Activated T-helper 2 cell treated with anti-CD3 and anti-CD28 coated beads, Interferon-gamma antibody, Interleukin-2, Interleukin-4, amounts not matched to agents 10 μg/mL and 5 μg/mL and 100 μg/mL, durations not matched to agents 14 hours and 24 hours and 36 hours (primary cell): ENCODE data around the gene HPGDS. TPM values are rescaled to one million over a fixed set of nuclear protein-coding genes. Genes with fewer than 3 reads are reported as not detected.

Source experiments
- DNase-seq: peaks from one replicate; pipeline ENCODE4 v3.0.0; 2021; ENCODE audit warnings: low spot score
- H3K27ac Mint-ChIP-seq: one replicate; pipeline ENCODE4 v1.8.0; 2021; ENCODE audit warnings: mixed read lengths
- H3K27me3 Mint-ChIP-seq: one replicate; pipeline ENCODE4 v1.8.0; 2021; ENCODE audit warnings: low read depth, mixed read lengths
- H3K36me3 Mint-ChIP-seq: one replicate; pipeline ENCODE4 v1.8.0; 2021; ENCODE audit warnings: low read depth, mixed read lengths
- H3K4me1 Mint-ChIP-seq: one replicate; pipeline ENCODE4 v1.8.0; 2021; ENCODE audit warnings: low read depth, mixed read lengths
- H3K4me3 Mint-ChIP-seq: one replicate; pipeline ENCODE4 v1.8.0; 2021; ENCODE audit warnings: low read depth, mild to moderate bottlenecking, moderate library complexity, mixed read lengths
- H3K9me3 Mint-ChIP-seq: one replicate; pipeline ENCODE4 v1.8.0; 2021; ENCODE audit warnings: mixed read lengths
- intact Hi-C: fragments of 100-400 bp; cut with micrococcal nuclease; formaldehyde crosslinking; loops from one replicate; pipeline ENCODE4 v1.15.1; 2023
- total RNA-seq: library from RNA; stranded (reverse); gene quantifications from 2 replicates; pipeline ENCODE4 v1.2.3, GENCODE V29; 2022

HPGDS gene
- total RNA-seq, 1 donor from 2014 or later, result 0.37 TPM

DNA sequence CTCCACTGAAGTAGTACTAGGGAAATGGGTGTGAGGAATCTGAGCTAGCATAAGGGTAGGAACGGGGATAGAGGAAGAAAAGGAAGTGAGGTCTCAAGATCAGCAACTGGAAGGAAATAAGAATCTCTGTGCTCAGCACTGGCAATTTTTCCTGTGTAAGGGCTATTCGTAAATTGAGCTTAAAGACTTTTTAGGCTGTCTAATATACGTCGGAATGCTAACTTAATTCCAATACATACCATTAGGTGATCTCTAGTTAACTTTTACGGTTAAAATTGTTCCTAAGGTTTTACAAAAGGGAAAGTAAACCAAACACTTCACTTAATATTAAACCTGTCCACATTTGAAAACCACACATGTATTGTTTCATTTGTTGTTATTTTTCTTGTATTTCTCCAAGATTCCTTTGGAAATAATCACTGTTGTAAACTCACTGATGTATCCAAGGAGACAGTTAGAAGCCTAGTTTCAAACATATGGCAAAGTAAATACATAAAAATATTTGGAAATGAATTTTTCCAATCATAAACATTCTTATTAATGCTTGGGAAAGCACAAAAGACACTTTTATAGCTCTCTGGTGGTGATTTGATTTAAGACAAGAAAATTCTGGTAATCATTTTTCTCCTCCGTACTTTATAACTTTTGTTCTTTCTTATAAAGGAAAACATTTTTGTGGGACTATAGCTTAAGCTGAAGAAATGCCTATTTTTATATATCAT lies 28.1 kb upstream of the HPGDS start:
- no peak for DNase-seq
- Mint-ChIP-seq H3K4me3 (no peak overlapping the region), H3K36me3 (no peaks in the 10 kb centered on the region), H3K4me1 (no peaks in the 10 kb centered on the region), H3K9me3 (no peaks in the 10 kb centered on the region), H3K27me3 (peaks cover 49% of the 10 kb centered on the region), H3K27ac (no peak overlapping the region)
- intact Hi-C loops, result no loop called here

DNA sequence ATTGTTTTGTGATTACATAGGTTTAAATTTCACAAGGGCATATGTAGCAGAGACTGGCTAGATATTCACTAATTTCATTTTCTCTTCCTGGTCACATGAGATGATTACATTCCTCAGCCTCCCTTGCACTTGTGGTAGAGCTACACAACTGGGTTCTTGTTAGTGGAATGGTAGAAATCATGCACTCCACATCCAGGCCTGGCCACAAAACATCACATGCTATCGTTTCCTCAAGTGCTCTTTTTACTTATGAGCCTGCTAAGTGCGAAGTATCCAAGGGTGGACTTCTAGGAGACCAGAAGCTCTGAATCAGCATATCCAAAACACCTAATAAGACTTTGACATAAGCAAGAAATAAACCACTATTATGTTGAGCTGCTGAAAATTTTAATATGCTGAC lies 26.4 kb upstream of the HPGDS start:
- Mint-ChIP-seq H3K4me3 (no peak overlapping the region), H3K27ac (no peak overlapping the region), H3K9me3 (no peaks in the 10 kb centered on the region), H3K4me1 (no peaks in the 10 kb centered on the region), H3K27me3 (peaks cover 44% of the 10 kb centered on the region), H3K36me3 (no peaks in the 10 kb centered on the region)
- intact Hi-C loops, result no loop called here
- DNase-seq, result no peak

DNA sequence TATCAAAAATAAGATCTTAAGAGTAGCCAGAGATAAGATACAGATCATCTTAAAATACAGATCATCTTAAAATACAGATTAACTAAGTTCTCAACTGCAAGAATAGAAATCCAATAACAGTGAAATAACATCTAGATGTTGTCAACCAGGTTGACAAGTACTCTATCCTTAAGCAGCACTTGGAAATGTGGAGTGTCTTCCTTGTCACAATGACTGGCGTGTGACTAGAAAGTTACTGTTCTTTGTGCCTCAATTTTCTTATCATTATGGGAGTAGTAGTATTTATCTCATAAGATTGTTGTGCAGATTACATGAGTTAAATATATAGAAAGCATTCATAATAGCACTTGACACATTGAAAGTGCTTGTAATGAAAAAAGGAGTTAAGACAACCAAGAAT lies 25.8 kb upstream of the HPGDS start:
- Mint-ChIP-seq H3K27me3 (peaks cover 39% of the 10 kb centered on the region), H3K36me3 (no peaks in the 10 kb centered on the region), H3K27ac (no peak overlapping the region), H3K4me1 (no peaks in the 10 kb centered on the region), H3K4me3 (no peak overlapping the region), H3K9me3 (no peaks in the 10 kb centered on the region)
- intact Hi-C loops, result no loop called here
- DNase-seq, result no peak

DNA sequence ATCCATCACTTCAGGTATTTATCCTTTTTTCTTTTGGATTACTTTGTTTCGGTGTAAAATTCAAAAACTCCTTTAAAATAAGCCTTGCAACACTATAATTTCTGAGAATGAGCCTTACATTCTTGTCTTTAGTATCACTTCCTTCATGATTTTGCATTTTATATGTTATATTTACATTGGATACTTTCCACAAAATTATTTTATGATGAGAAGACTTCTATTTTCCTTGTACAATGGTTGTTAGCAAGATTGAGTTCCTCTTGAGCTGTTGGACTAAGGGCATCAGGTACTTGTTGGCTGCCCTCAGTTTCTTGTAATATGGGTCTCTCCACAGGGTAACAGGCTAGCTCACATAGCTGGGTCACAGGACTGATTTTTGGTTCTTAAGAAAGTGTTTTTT lies 22.7 kb upstream of the HPGDS start:
- H3K36me3 Mint-ChIP-seq, result no peaks in the 10 kb centered on the region
- no peak overlapping the region for H3K4me3 Mint-ChIP-seq
- no peaks in the 10 kb centered on the region for H3K4me1 Mint-ChIP-seq
- DNase-seq, result no peak
- H3K27me3 Mint-ChIP-seq, result peaks cover 46% of the 10 kb centered on the region
- no peak overlapping the region for H3K27ac Mint-ChIP-seq
- H3K9me3 Mint-ChIP-seq, result no peaks in the 10 kb centered on the region
- intact Hi-C loops, result no loop called here

DNA sequence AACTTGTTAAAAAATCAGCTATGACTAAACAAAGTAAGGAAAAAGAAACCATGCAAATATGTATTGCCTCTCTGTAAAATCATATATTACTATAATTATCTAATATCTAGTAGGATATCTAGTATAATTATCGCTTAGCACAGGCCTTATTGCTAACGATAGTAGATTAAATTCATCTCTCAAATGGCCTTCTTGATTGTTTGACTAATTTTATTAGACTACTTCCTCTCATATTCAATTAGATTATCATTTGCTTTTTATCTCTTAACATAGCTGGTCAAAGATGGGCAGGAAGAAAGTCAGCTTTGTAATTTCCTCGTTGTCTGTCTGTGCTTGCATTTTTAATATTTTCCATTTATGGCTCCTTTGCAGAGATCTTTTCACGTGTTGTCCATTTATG lies 21.9 kb upstream of the HPGDS start:
- Mint-ChIP-seq H3K4me3 (no peak overlapping the region), H3K4me1 (no peaks in the 10 kb centered on the region), H3K27me3 (peaks cover 42% of the 10 kb centered on the region), H3K27ac (no peak overlapping the region), H3K9me3 (no peaks in the 10 kb centered on the region), H3K36me3 (no peaks in the 10 kb centered on the region)
- no peak for DNase-seq
- intact Hi-C loops, result no loop called here

DNA sequence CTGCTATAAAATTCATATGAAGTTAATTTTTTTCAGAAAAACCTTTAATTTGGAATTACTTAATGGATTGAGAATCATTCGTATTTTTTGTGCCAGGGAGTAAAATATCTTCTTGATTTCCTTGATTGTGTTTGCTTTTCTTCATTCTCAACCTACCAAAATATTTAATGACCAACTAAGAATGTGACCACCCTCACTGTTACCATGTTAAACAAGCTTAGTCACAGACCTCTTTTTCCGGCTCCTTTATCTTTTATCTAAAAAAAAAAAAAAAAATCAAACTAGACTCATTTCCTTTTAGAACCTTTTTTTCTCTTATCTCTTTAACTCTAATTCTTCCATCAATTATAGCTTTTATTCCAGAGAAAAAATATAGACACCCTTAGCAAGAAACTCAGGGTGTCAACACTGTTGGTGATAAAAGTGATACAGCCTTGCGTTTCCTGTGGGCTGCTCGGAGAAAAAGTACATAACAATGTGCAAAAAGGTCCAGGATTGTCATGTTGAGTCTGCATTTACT lies 20.6 kb upstream of the HPGDS start:
- Mint-ChIP-seq H3K36me3 (no peaks in the 10 kb centered on the region), H3K27me3 (peaks cover 35% of the 10 kb centered on the region), H3K4me3 (no peak overlapping the region), H3K4me1 (no peaks in the 10 kb centered on the region), H3K27ac (no peak overlapping the region), H3K9me3 (no peaks in the 10 kb centered on the region)
- intact Hi-C loops, result no loop called here
- no peak for DNase-seq

DNA sequence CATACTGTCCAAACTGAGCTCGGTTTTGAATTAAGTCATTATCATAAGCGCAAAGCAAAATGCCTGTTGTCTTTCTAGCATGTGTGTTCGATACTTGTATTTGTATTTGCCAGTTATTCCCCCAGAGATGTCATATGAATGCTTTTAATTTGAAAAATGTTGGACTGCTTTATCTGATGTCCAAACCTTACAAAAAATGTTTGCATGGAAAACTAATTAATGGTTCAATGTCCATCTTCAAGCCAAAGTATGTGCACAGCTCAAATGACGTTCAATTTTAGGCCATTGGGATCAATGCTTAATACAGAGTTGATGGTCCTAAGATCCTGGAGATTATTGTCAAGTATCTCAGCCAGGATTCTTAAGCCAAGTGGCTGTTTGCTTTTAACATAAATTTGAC lies 17.2 kb upstream of the HPGDS start:
- Mint-ChIP-seq H3K27me3 (peaks cover 22% of the 10 kb centered on the region), H3K4me1 (no peaks in the 10 kb centered on the region), H3K9me3 (no peaks in the 10 kb centered on the region), H3K4me3 (no peak overlapping the region), H3K36me3 (no peaks in the 10 kb centered on the region), H3K27ac (no peak overlapping the region)
- intact Hi-C loops, result no loop called here
- DNase-seq, result no peak

DNA sequence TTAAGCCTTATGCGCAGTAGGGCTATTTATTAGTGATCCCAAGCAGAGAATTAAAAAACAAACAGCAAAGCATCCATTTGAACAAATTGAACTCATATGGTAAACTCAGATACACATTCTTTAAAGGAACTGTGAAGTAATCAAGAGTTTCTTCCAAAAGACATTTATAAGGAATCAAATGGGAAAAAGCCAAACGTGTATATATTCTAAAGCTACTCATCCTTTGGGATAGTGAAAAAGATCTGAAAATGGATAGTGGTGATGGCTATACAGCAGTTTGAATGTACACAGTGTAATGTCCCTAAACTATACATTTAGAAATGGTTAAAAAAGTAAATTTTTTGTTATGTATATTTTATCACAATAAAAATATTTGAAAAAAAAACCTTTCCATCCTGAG lies 16.6 kb upstream of the HPGDS start:
- H3K9me3 Mint-ChIP-seq, result no peaks in the 10 kb centered on the region

DNA sequence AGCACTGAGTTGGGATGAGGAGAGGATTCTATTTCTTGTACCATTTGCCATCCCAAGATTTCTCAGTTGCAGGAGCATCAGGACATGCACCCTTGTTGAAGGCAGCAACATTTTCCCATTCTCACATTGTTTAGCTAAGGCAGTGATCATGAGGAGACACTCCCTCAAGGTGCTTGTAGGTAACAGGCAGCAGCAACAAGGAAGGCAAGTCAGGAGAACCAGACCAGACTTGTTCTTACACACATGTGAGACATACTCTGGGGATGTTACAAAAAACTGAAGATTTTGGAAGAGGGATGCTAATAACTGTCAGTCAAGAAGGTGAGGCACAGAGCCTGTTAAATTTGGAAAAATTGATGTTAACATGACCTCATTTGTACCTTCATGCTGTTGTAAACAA lies 15.5 kb upstream of the HPGDS start:
- DNase-seq, result no peak
- Mint-ChIP-seq H3K4me1 (no peaks in the 10 kb centered on the region), H3K27me3 (peaks cover 19% of the 10 kb centered on the region), H3K9me3 (no peaks in the 10 kb centered on the region), H3K27ac (no peak overlapping the region), H3K4me3 (no peak overlapping the region), H3K36me3 (no peaks in the 10 kb centered on the region)
- intact Hi-C loops, result no loop called here

More for the DNA sequence above, 16.6 kb upstream of the HPGDS start:
- Mint-ChIP-seq H3K27me3 (peaks cover 19% of the 10 kb centered on the region), H3K4me3 (no peak overlapping the region), H3K36me3 (no peaks in the 10 kb centered on the region), H3K4me1 (no peaks in the 10 kb centered on the region), H3K27ac (no peak overlapping the region)
- intact Hi-C loops, result no loop called here
- no peak for DNase-seq

DNA sequence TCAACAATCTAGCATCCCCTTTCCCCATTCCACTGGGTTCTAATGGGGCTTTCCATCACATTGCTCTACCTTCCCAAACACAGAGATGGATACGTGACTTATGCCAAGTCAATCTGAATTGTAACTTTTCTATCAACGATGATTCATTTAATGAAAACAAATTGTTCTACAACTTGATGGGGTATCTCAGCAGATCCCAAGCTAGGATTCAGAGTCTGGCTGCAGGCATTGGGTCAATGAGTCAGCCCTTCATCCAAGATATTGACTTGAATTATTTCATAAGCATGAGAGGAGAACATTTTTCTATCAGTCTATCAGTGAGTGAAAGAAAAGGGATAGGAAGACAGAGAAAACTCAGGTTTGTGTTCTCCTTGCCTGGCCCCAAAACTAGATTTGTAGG lies 15.0 kb upstream of the HPGDS start:
- Mint-ChIP-seq H3K4me1 (peaks cover 2% of the 10 kb centered on the region), H3K4me3 (no peak overlapping the region), H3K27ac (no peak overlapping the region), H3K36me3 (no peaks in the 10 kb centered on the region), H3K27me3 (peaks cover 19% of the 10 kb centered on the region), H3K9me3 (no peaks in the 10 kb centered on the region)
- intact Hi-C loops, result no loop called here
- DNase-seq, result no peak

DNA sequence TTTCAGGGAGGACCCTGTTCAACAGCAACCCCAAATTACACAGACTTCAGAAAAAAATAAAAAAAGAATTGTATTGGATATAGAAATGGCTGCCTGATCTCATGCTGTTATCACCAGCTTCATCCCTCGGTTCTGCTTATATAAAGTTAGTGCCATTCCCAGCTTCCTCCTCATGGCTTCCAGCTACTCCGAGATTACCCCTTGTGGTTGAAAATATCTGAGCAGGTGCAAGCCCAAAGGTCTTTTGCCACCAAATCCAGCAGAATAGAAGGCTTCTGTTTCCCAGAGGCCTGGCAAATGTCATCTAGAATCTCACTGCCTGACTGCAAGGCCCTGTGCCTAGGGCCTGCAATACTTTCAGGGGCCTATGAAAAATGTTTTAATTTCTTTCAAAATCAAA lies 13.8 kb upstream of the HPGDS start:
- H3K4me1 Mint-ChIP-seq, result peaks cover 13% of the 10 kb centered on the region
- no peak for DNase-seq
- H3K4me3 Mint-ChIP-seq, result no peak overlapping the region
- H3K9me3 Mint-ChIP-seq, result no peaks in the 10 kb centered on the region
- peaks cover 11% of the 10 kb centered on the region for H3K27me3 Mint-ChIP-seq
- H3K27ac Mint-ChIP-seq, result no peak overlapping the region
- H3K36me3 Mint-ChIP-seq, result no peaks in the 10 kb centered on the region
- intact Hi-C loops, result no loop called here

DNA sequence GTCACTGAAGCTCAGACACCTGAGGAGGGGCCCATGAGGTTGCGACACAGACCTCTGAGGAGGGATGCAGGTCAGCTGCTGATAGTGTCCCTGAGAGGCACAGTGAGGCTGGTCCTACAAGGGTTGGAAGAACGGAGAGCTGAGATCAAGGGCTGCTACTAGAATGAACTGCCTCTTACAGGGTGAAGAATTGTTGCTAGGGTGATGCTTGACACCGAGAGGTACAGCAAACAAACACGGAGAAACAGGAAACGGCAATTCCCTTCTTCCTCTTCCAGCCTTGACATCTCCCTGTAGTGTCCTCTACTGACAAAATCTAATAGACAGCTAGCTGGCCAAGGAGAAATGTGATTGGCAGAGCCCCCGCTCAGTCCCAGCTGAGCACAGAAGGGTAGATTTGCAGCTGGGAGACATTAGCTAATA lies 11.8 kb upstream of the HPGDS start:
- peaks cover 3% of the 10 kb centered on the region for H3K27me3 Mint-ChIP-seq
- no peak overlapping the region for H3K4me3 Mint-ChIP-seq
- H3K9me3 Mint-ChIP-seq, result no peaks in the 10 kb centered on the region
- DNase-seq, result no peak
- intact Hi-C loops, result no loop called here
- no peak overlapping the region for H3K27ac Mint-ChIP-seq
- H3K4me1 Mint-ChIP-seq, result peaks cover 27% of the 10 kb centered on the region
- no peaks in the 10 kb centered on the region for H3K36me3 Mint-ChIP-seq

DNA sequence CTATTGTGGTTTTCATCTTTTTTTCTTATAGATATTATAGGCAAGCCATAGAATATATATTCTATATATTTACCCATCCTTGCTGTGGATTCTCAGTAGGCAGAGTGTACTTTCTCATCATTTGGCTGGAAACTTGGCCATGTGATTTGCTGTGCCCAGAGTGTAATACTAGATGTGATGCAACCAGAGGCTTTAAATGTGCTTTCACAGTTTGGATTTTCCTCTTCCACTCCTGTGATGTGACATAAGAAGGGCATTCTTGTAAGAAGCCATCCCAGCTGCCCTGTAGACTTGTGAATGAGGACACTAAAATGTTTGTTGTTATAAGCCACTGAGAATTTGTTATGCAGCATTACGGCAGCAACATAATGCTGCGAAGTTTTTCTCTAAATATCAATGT lies 10.4 kb upstream of the HPGDS start:
- intact Hi-C loops, result no loop called here

DNA sequence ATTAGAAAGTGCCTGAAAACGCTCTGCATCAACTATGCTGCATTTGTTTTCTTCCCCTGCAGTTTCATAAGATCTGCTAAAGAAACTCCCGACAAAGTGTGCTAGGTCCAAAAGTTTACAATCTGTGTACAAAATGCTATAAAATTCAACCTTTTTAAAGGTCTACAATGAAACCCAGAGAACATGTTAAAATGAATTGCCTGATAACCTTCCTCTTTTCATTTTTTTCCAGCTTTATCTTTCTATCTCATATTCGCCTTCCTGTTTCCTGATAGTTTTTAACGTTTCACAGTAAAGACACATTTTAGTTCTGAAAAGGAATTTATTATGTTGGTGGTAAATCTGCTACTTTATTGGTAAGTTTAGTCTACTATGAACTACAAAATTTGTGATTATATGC lies 9.5 kb upstream of the HPGDS start:
- H3K4me3 Mint-ChIP-seq, result no peak overlapping the region
- H3K4me1 Mint-ChIP-seq, result peaks cover 48% of the 10 kb centered on the region
- H3K9me3 Mint-ChIP-seq, result no peaks in the 10 kb centered on the region
- DNase-seq, result no peak
- H3K27me3 Mint-ChIP-seq, result no peaks in the 10 kb centered on the region
- H3K27ac Mint-ChIP-seq, result no peak overlapping the region
- intact Hi-C loops, result no loop called here
- no peaks in the 10 kb centered on the region for H3K36me3 Mint-ChIP-seq

More for the DNA sequence above, 10.4 kb upstream of the HPGDS start:
- Mint-ChIP-seq H3K27ac (no peak overlapping the region), H3K4me1 (peaks cover 41% of the 10 kb centered on the region), H3K9me3 (no peaks in the 10 kb centered on the region), H3K27me3 (peaks cover 1% of the 10 kb centered on the region), H3K36me3 (no peaks in the 10 kb centered on the region), H3K4me3 (no peak overlapping the region)
- no peak for DNase-seq
